Peyer's patch (tissue), 4 donors: ENCODE results near the gene ADGRD1. TPM values are rescaled to one million over a fixed set of nuclear protein-coding genes. Genes with fewer than 3 reads are reported as not detected.
"Not testable (repeated sequence)": the region's sequence is repeated elsewhere in the genome, so short reads cannot be mapped to it uniquely, and the experiment has no call there.

Source experiments
- DNase-seq, 3 donors: peaks; one replicate each; pipeline ENCODE4 v3.0.0-alpha.2; 2017 to 2019
- H3K27ac ChIP-seq, 4 donors: fragments of 200-600 bp; sonication (generic); one replicate each; pipeline ENCODE4 v1.5.1; 2016 to 2019
- H3K27me3 ChIP-seq, 2 donors: fragments of 200-600 bp; sonication (generic); one replicate each; pipeline ENCODE4 v1.5.1; 2019
- H3K36me3 ChIP-seq, 3 donors: fragments of 200-600 bp; sonication (generic); one replicate each; pipeline ENCODE4 v1.5.1; 2016 to 2019
- H3K4me1 ChIP-seq, 4 donors: fragments of 200-600 bp; sonication (generic); one replicate each; pipeline ENCODE4 v1.5.1; 2016 to 2019
- H3K4me3 ChIP-seq, 4 donors: fragments of 200-600 bp; sonication (generic); 1 replicate in 3 of 4; 2 replicates in 1 of 4; pipeline ENCODE4 v1.5.1; 2016 to 2019; ENCODE audit warnings: mild to moderate bottlenecking in 1 of 4
- H3K9me3 ChIP-seq, 4 donors: fragments of 200-600 bp; sonication (generic); one replicate each; pipeline ENCODE4 v1.5.1; 2016 to 2019; ENCODE audit warnings: mild to moderate bottlenecking in 1 of 4
- CTCF ChIP-seq, 6 experiments: fragments of 450-650 bp in 4 of 6; fragments of 200-600 bp in 2 of 6; sonication (generic) in 1 of 6; IDR thresholded peaks; one replicate each; pipeline ENCODE4 v1.5.1; 2017 to 2019; ENCODE audit warnings: antibody characterized with exemption in 6 of 6, mild to moderate bottlenecking in 3 of 6, moderate library complexity in 1 of 6
- POLR2A ChIP-seq, 2 donors: fragments of 450-650 bp; IDR thresholded peaks; one replicate each; pipeline ENCODE4 v1.5.1; 2017; ENCODE audit warnings: antibody characterized with exemption in 2 of 2, mild to moderate bottlenecking in 2 of 2, moderate library complexity in 2 of 2
- total RNA-seq, 4 donors: library from RNA; depleted of rRNA; stranded (reverse); fragments of >200 nt; gene quantifications; one replicate each; pipeline ENCODE4 v1.1.0, GENCODE V29; 2016

The ADGRD1 gene
- 10 to 100 TPM in 3 of 4 donors, 1 to 10 TPM in 1; 7.0 to 42.9 (median 27.9) TPM for total RNA-seq

GRCh38 chr12:130953771-130954543 is at the start of gene ADGRD1:
ADGRD1 (plus strand) TSS chr12:130953907; CDS start chr12:130954466, 559 bp downstream.
- TF ChIP-seq CTCF (IDR thresholded peaks at IDR 0.05) (no peak), POLR2A (IDR thresholded peaks at IDR 0.05) (peak in 1 of 2 donors; percentile 14)
- Histone ChIP-seq H3K9me3 (no peaks in the 10 kb centered on the region), H3K27ac (peak within 1 kb of the TSS in 2 of 4 donors; percentile 53 to 76), H3K27me3 (no peaks in the 10 kb centered on the region), H3K4me3 (peak within 1 kb of the TSS; percentile 16 to 55 (median 32)), H3K4me1 (peaks cover 0 to 10% (median 0%) of the 10 kb centered on the region in 4 donors), H3K36me3 (no peaks in the 10 kb centered on the region)
- DNase-seq = peak in 1 of 3 donors; percentile 61

DNA sequence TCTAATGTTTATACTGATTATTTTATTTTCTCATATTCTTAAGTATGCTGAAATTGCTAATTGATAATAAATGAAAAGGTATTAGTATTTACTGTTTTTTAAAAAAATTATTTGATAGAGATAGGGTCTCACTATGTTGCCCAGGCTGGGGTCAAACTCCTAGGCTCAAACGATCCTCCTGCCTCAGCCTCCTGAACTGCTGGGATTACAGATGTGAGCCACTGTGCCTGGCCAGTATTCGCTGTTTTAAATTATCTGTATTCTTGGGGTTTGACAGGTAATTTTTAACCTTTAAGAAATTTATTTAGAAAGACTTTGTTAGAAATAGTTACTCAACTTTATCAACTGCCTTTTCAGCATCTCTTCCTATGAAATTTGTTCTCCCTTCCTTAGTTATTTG is 49.6 kb upstream of the ADGRD1 start:
- Histone ChIP-seq H3K9me3 (no peaks in the 10 kb centered on the region), H3K4me1 (no peaks in the 10 kb centered on the region), H3K27ac (no peak overlapping the region), H3K4me3 (no peak overlapping the region), H3K27me3 (no peaks in the 10 kb centered on the region), H3K36me3 (no peaks in the 10 kb centered on the region)
- TF ChIP-seq CTCF (IDR thresholded peaks at IDR 0.05) (no peak), POLR2A (IDR thresholded peaks at IDR 0.05) (no peak)
- no peak for DNase-seq

DNA sequence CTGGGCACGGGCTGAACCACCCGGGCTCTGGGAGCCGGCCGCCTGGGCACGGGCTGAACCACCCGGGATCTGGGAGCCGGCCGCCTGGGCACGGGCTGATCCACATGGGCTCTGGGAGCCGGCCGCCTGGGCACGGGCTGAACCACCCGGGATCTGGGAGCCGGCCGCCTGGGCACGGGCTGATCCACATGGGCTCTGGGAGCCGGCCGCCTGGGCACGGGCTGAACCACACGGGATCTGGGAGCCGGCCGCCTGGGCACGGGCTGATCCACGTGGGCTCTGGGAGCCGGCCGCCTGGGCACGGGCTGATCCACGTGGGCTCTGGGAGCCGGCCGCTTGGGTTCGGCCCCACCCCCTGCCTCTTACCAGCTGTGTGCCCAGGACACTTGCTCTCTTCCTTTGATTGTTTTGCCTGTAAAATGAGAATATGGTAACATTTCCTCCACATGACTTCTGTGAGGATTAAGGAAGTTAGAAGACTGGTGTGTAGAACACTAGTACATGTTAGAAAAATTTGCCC is 48.7 kb upstream of the ADGRD1 start:
- DNase-seq, H3K4me3 ChIP-seq, H3K36me3 ChIP-seq, H3K4me1 ChIP-seq, H3K9me3 ChIP-seq, H3K27me3 ChIP-seq, H3K27ac ChIP-seq: not testable (repeated sequence)

GRCh38 chr12:130909111-130909510 is 44.6 kb upstream of the ADGRD1 start:
- H3K27ac ChIP-seq = no peak overlapping the region
- no peaks in the 10 kb centered on the region for H3K36me3 ChIP-seq
- no peak overlapping the region for H3K4me3 ChIP-seq
- H3K4me1 ChIP-seq = no peaks in the 10 kb centered on the region
- no peaks in the 10 kb centered on the region for H3K27me3 ChIP-seq
- no peak for DNase-seq
- H3K9me3 ChIP-seq = no peaks in the 10 kb centered on the region
- TF ChIP-seq POLR2A (IDR thresholded peaks at IDR 0.05) = no peak
- TF ChIP-seq CTCF (IDR thresholded peaks at IDR 0.05) = no peak

DNA sequence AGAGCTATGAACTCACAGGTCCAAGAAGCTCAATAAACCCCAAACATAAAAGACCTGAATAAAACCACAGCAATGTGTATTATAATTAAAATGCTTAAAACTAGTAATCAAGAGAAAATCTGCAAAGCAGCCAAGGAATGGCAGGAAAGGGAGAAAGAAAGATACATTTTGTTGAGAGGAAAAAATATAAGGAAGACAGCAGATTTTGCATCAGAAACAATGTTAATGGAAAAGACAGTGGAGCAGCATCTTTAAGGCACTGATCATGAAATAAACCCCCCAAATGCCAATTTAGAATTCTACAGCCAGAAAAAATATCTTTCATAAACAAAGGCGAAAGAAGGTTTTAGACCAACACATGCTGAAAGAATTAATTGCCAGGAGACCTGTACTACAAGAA is 42.5 kb upstream of the ADGRD1 start:
- Histone ChIP-seq H3K4me1 (no peaks in the 10 kb centered on the region), H3K27me3 (no peaks in the 10 kb centered on the region), H3K9me3 (no peaks in the 10 kb centered on the region), H3K4me3 (no peak overlapping the region), H3K27ac (no peak overlapping the region), H3K36me3 (no peaks in the 10 kb centered on the region)
- TF ChIP-seq POLR2A (IDR thresholded peaks at IDR 0.05) = no peak
- TF ChIP-seq CTCF (IDR thresholded peaks at IDR 0.05) = no peak
- DNase-seq = no peak

DNA sequence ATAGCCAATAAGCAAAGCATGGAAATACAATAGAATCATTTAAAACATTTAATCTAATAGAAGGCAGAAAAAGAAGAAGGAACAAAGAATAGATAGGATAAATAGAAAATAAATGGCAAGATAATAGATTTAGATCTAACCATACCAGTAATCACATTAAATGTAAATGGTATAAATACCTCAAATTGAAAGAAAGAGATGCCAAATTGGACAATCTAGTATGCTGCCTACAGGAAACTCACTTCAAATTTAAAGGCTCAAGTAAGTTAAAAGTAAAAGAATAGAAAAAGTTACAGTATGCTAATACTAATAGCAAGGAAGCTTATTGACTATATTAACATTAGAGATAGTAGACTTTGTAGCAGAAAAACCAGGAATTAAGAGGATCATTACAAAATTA is 41.8 kb upstream of the ADGRD1 start:
- Histone ChIP-seq H3K4me3 (no peak overlapping the region), H3K36me3 (no peaks in the 10 kb centered on the region), H3K9me3 (no peaks in the 10 kb centered on the region), H3K27me3 (no peaks in the 10 kb centered on the region), H3K4me1 (no peaks in the 10 kb centered on the region), H3K27ac (no peak overlapping the region)
- no peak for TF ChIP-seq POLR2A (IDR thresholded peaks at IDR 0.05)
- TF ChIP-seq CTCF (IDR thresholded peaks at IDR 0.05) = no peak
- no peak for DNase-seq
